ENCODE results near the gene GBP6.
A peak's percentile ranks its signal among the peaks of the same experiment; 100 is the strongest.
"Not testable (repeated sequence)": the region's sequence is repeated elsewhere in the genome, so short reads cannot be mapped to it uniquely, and the experiment has no call there.

The GBP6 gene

GRCh38 chr1:89363638-89364536, at the start of gene GBP6:
TSS of gene GBP6 (plus strand) at chr1:89364059. CDS start at chr1:89368552, 4,493 bp downstream.
- no peak for DNase-seq (ENCODE audit: low read depth)

DNA sequence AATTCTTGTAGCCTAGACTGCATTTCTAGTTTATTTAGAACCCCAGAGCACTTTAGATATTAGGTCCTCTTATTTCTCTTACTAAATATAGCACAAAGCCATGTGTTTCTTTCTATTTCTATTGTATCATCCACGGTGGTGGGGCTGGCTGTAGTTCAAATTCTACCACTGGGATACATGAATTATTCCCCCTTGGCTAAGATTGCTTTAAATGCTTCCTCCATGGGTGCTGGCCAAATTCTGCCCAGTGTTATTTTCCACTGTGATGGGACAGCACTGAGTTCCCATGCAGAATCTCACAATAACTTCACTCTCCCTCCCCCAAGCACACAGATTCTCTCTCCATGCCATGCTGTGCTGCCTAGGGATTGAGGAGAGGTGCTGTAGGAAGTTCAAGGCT, 41.5 kb upstream of the GBP6 start:
- DNase-seq (ENCODE audit: low read depth), result no peak

DNA sequence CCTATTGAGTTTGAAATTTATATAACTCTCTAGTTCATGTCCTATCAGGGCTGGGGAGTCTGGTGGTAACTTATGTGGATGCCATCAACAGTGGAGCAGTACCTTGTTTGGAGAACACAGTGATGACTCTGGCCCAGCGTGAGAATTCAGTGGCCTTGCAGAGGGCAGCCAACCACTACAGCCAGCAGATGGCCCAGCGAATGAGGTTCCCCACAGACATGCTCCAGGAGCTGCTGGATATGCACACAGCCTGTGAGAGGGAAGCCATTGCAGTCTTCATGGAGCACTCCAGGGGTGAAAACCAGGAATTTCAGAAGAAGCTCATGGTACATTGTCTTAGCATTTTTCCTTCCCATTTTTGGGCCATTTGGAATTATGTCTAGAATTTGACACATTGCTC, 32.0 kb upstream of the GBP6 start:
- no peak for DNase-seq (ENCODE audit: low read depth)

GRCh38 chr1:89332461-89332860, 31.4 kb upstream of the GBP6 start:
- DNase-seq (ENCODE audit: low read depth), result no peak

GRCh38 chr1:89335486-89335885, 28.4 kb upstream of the GBP6 start:
- no peak for DNase-seq (ENCODE audit: low read depth)

DNA sequence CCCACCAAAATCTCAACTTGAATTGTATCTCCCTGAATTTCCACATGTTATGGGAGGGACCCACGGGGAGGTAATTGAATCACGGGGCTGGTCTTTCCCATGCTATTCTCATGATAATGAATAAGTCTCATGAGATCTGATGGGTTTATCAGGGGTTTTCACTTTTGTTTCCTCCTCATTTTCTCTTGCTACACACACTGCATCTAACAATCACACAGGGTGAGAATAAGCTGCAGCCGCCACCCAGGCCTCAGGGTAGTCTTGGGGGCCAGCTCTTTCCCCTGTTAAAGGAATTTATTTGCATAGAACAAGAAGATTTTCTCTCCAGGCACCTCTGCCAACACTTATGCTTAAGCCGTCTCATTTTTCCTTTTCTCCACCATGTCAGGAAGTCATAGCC, 26.0 kb upstream of the GBP6 start:
- DNase-seq (ENCODE audit: low read depth), result no peak

GRCh38 chr1:89339039-89339438, 24.8 kb upstream of the GBP6 start:
- DNase-seq (ENCODE audit: low read depth), result no peak

DNA sequence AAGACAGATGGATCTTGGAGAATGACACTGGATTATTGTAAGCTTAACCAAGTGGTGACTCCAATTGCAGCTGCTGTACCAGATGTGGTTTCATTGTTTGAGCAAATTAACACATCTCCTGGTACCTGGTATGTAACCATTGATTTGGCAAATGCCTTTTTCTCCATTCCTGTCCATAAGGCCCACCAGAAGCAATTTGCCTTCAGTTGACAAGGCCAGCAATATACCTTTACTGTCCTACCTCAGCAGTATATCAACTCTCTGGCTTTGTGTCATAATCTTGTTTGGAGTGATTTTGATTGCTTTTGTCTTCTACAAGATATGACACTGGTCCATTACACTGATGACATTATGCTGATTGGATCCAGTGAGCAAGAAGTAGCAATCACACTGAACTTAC, 18.4 kb upstream of the GBP6 start:
- not testable (repeated sequence) for DNase-seq (ENCODE audit: low read depth)

GRCh38 chr1:89347296-89347695, 16.6 kb upstream of the GBP6 start:
- no peak for DNase-seq (ENCODE audit: low read depth)

DNA sequence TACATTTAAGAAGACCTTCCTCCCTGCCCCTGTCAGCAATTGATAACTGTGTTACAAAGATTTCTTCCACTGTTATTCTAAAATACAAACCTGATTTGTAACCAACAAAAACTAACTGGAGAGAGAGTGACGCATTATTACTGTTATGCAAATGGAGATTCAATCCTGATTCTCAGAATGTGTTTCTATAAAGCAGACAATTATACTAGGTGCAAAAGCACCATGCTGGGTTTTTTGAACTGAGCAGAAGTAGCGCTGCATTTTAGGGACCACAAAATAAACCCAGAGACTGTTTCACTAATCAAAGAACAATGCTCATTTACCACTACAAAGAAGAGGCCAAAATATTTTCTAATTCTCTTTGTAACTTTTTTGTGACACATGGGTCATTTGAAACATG, 13.6 kb upstream of the GBP6 start:
- DNase-seq (ENCODE audit: low read depth), result no peak

DNA sequence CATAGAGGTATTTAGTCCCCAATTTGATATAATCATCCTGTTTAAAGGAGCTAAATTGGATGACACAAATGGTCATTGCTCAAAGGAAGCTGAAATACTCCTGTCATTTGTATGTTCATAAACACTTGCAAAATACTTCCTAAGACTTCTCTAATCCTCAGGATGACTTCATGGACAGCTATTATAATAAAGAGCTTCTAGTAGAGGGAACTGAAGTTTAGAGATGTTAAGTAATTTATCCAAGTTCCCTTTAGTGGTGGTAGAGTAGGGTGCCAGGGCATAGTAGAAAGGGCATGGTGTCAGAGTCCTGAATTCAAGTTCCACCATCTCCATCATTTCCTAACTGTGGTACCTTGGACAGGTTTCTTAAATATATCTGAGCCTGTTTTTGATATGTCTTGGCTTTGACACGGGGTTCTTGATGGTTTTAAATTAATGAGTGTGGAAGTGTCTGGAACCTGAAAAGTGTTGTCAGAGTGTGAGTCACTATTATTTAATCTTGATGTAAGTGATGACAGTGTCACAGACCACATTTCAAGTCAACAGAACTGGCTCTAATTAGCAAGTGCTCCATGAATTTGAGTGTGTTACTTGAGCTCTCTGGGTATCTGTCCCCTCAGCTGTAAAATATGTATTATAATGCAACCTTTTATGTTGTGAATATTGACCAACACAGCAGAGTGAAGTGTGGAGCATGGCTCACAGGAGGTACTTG, 12.1 kb upstream of the GBP6 start:
- no peak for DNase-seq (ENCODE audit: low read depth)

- no peak for DNase-seq (ENCODE audit: low read depth)
Observed at GRCh38 chr1:89352421-89352820, 11.4 kb upstream of the GBP6 start.

GRCh38 chr1:89354205-89354604, 9.7 kb upstream of the GBP6 start:
- no peak for DNase-seq (ENCODE audit: low read depth)

- DNase-seq (ENCODE audit: low read depth), result no peak
Observed at GRCh38 chr1:89355056-89355455, 8.8 kb upstream of the GBP6 start.

DNA sequence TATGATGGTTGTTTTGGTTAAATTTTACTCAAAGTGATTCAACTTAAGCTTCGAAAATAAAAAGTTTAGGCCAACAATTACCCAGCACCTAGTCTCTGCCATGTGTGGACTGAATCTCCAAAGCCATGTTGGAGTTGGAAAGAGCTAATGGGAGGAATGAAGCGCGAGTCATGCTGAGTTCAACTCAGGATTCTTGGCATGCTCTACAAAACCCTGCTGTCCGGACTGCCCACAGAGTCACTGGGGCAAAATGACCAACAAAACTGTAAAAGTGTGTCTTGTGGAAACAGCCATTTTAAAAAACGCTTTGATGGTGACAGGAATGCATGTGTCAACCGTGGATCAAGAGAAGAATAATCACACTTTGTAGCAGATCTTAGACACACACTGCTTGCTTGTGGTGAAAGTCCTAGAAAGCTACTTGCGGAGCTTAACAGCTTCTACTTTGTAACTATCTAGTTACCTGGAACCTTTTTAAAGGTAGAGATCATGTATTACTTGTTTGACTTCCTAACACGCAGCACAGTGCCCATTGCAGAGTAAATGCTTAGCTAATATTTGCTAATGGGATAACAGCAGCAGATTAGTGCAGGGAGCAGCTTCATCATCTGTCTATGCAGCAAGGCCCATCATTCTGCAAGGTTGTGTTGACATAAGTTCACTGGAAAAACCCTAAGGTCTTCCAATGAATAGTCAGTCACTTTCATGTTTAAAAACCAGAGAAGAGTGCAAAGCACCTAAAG, 7.0 kb upstream of the GBP6 start:
- peak; percentile 55 for DNase-seq (ENCODE audit: low read depth)

GRCh38 chr1:89358287-89358893, 5.5 kb upstream of the GBP6 start:
- peak; percentile 24 for DNase-seq (ENCODE audit: low read depth)

GRCh38 chr1:89360716-89361115, 3.1 kb upstream of the GBP6 start:
- DNase-seq (ENCODE audit: low read depth), result no peak

GRCh38 chr1:89361681-89362080, 2.2 kb upstream of the GBP6 start:
- no peak for DNase-seq (ENCODE audit: low read depth)

DNA sequence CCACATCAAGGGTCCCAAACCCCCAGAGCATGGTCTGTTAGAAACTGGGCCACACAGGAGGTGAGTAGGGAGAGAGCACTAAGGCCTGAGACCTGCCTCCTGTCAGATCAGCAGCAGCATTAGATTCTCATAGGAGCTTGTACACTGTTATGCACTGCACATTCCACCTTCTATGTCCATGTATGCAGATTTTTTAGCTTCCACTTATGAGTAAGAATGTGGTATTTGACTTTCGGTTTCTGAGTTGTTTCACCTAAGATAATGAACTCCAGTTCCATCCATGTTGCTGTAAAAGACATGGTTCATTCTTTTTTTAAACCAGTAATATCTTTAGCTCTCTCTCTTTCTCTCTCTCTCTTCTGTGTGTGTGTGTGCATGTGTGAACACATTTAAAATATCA, 663 bp upstream of the GBP6 start:
- no peak for DNase-seq (ENCODE audit: low read depth)

DNA sequence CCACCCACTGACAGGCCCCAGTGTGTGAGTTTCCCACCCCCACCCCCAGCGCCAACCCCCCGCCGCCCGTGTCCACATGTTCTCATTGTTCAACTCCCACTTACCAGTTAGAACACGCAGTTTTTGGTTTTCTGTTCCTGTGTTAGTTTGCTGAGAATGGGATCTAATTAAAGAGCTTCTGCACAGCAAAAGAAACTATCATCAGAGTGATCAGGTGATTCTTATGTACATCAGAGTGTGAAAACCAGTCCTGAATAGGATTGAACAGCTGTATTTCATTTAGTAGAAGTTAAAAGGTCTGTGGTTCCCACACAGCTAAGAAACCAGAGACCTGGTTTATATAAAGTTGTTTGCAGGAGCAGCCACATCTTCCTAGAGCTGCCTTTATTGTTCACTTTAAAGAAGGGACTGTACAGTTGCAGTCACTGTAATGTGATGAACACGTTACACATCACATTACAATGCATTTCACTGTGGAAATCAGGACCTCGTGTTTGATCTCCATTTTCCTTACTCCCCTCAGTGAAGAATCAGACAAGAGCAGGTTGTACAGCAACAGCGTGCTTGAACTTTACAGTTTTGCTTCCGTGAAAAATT, 1.2 kb downstream of the GBP6 start:
- DNase-seq (ENCODE audit: low read depth), result no peak

GRCh38 chr1:89367221-89367620, 3.4 kb downstream of the GBP6 start:
- no peak for DNase-seq (ENCODE audit: low read depth)

GRCh38 chr1:89369331-89369730, 5.5 kb downstream of the GBP6 start:
- DNase-seq (ENCODE audit: low read depth), result no peak
